ENCODE data around the gene CCDC192.

DNA sequence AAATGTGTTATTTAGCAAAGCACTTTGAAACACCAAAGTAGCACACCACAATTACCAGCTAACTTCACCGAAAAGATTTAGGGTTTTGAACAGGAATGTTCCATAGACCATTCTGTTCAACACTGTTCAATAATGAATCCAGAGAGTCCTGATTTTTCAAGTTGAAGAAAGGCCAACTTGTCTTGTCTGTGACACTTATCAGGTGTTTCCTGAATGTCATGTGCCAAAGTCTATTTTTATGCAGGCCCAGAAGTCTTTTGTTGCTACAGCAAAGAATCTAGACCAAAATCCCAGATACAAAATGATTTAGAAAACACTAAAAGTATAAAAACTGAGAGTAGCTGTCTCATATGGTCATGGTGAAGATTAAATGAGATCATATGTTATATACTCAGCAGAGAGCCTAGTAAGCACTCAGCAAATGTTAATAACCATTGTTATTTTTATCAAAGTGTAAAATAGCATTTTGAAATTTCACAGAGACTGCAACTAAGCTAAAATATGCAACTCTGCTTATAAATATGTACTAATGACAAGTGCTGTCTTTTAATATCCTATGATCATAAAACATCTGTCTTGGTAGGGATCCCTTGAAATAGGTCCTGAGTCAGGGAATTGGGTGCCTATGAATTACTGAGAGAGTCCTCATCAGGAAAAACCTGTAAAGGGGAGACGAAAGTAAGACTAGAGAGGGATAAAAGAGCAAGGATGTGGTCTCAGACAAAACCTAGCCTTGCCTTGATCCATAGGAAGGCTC is 258.0 kb downstream of the CCDC192 start:
- no peak for TF ChIP-seq CTCF (IDR thresholded peaks at IDR 0.05)
- TF ChIP-seq POLR2A (IDR thresholded peaks at IDR 0.05), result no peak
